H1 (cell line): ENCODE measurements around the gene KCTD20. TPM values are rescaled to one million over a fixed set of nuclear protein-coding genes. Genes with fewer than 3 reads are reported as not detected.

Experiments
- CTCF ChIA-PET: fragments of 300-600 bp; sonication (Branson Sonifier 250); formaldehyde crosslinking; loops from one replicate; lab custom pipeline; 2021; ENCODE audit not compliant: partially characterized antibody; lab: Charles Lee
- POLR2A ChIA-PET: fragments of 300-600 bp; sonication (Branson Sonifier 250); formaldehyde crosslinking; loops from one replicate; lab custom pipeline; 2021; ENCODE audit warnings: inconsistent platforms; ENCODE audit not compliant: partially characterized antibody; lab: Charles Lee
- DNase-seq, 2 experiments: peaks; one replicate each; pipeline versions ENCODE4 v3.0.0 to v3.0.0-alpha.2; 2010 to 2022; ENCODE audit warnings: low spot score in 2 of 2, low read depth in 1 of 2, mixed read lengths in 1 of 2
- FAIRE-seq: peaks from 2 replicates; lab custom pipeline; 2011; peaks lifted over from hg19 to GRCh38; lab: Jason Lieb, UNC
- H2AFZ ChIP-seq: 2 replicates; pipeline ENCODE4 v1.8.1; 2012; ENCODE audit warnings: low read length, inconsistent platforms
- H2AK5ac ChIP-seq: 2 replicates; pipeline ENCODE4 v1.6.1; 2013; ENCODE audit warnings: low read depth, low read length
- H2BK120ac ChIP-seq: replicated peaks from 2 replicates; pipeline ENCODE3; 2013; ENCODE audit warnings: low read depth, low read length, inconsistent platforms
- H2BK12ac ChIP-seq: 2 replicates; pipeline ENCODE4 v1.6.1; 2013; ENCODE audit warnings: low read depth, low read length
- H2BK15ac ChIP-seq: 2 replicates; pipeline ENCODE4 v1.6.1; 2013; ENCODE audit warnings: low read length
- H2BK20ac ChIP-seq: 2 replicates; pipeline ENCODE4 v1.6.1; 2013; ENCODE audit warnings: low read length
- H2BK5ac ChIP-seq: 2 replicates; pipeline ENCODE4 v1.6.1; 2013; ENCODE audit warnings: low read depth, low read length
- H3K14ac ChIP-seq: 2 replicates; pipeline ENCODE4 v1.6.1; 2013; ENCODE audit warnings: inconsistent platforms; ENCODE audit not compliant: insufficient read length
- H3K18ac ChIP-seq: 2 replicates; pipeline ENCODE4 v1.6.1; 2013; ENCODE audit warnings: low read length; ENCODE audit errors: extremely low read depth
- H3K23ac ChIP-seq: 2 replicates; pipeline ENCODE4 v1.6.1; 2013; ENCODE audit warnings: inconsistent platforms; ENCODE audit not compliant: insufficient read length
- H3K23me2 ChIP-seq: 2 replicates; pipeline ENCODE4 v1.6.1; 2013; ENCODE audit warnings: low read depth, low read length
- H3K27ac ChIP-seq: 2 replicates; pipeline ENCODE4 v1.6.1; 2011; ENCODE audit warnings: low read depth, low read length, inconsistent platforms
- H3K27me3 ChIP-seq, 4 experiments: replicated peaks in 1 of 4; 1 replicate in 1 of 4; 2 replicates in 3 of 4; pipeline versions ENCODE4 v1.6.1 to v1.8.1; 2011 to 2013; ENCODE audit warnings: low read length in 3 of 4, mild to moderate bottlenecking in 3 of 4, inconsistent platforms in 2 of 4, mixed read lengths in 2 of 4, moderate library complexity in 1 of 4; ENCODE audit not compliant: control insufficient read depth in 3 of 4, insufficient read depth in 3 of 4; ENCODE audit errors: extremely low read depth in 1 of 4
- H3K36me3 ChIP-seq, 4 experiments: 2 replicates each; pipeline versions ENCODE4 v1.6.1 to v1.8.1; 2011 to 2013; ENCODE audit warnings: mild to moderate bottlenecking in 4 of 4, low read length in 3 of 4, moderate library complexity in 2 of 4, control low read depth in 1 of 4, inconsistent platforms in 1 of 4; ENCODE audit not compliant: insufficient read depth in 4 of 4, control insufficient read depth in 2 of 4
- H3K4ac ChIP-seq: replicated peaks from 2 replicates; pipeline ENCODE3; 2013; ENCODE audit warnings: low read length, low read depth, mixed read lengths, inconsistent platforms; ENCODE audit not compliant: insufficient read length
- H3K4me1 ChIP-seq, 4 experiments: replicated peaks in 1 of 4; 1 replicate in 1 of 4; 2 replicates in 3 of 4; pipeline versions ENCODE4 v1.6.1 to v1.8.1; 2011 to 2013; ENCODE audit warnings: low read length in 3 of 4, inconsistent platforms in 2 of 4, mixed read lengths in 1 of 4; ENCODE audit not compliant: insufficient read depth in 4 of 4, control insufficient read depth in 3 of 4
- H3K4me2 ChIP-seq, 2 experiments: 2 replicates each; pipeline versions ENCODE4 v1.6.1 to v1.8.1; 2011 to 2013; ENCODE audit warnings: low read depth in 2 of 2, low read length in 2 of 2, control low read depth in 1 of 2, inconsistent platforms in 1 of 2, mild to moderate bottlenecking in 1 of 2; ENCODE audit not compliant: insufficient read depth in 1 of 2
- H3K4me3 ChIP-seq, 4 experiments: fragments of 200-600, 300-600 bp in 1 of 4; sonication (generic), shearing (Covaris generic), sonication (Bioruptor Twin) in 1 of 4; 2 replicates each; pipeline versions ENCODE4 v1.5.1 to v1.8.1; 2011 to 2016; ENCODE audit warnings: low read length in 4 of 4, low read depth in 3 of 4, control low read depth in 2 of 4, inconsistent platforms in 2 of 4, mild to moderate bottlenecking in 2 of 4, mixed read lengths in 1 of 4, moderate library complexity in 1 of 4; ENCODE audit not compliant: insufficient read depth in 2 of 4; ENCODE audit errors: extremely low read depth in 1 of 4
- H3K56ac ChIP-seq: replicated peaks from 2 replicates; pipeline ENCODE3; 2013; ENCODE audit warnings: low read depth, mild to moderate bottlenecking, mixed read lengths, low read length, inconsistent platforms; ENCODE audit not compliant: insufficient read length
- H3K79me1 ChIP-seq: 2 replicates; pipeline ENCODE4 v1.6.1; 2013; ENCODE audit warnings: low read depth, low read length, control low read depth
- H3K79me2 ChIP-seq, 2 experiments: 2 replicates each; pipeline versions ENCODE4 v1.6.1 to v1.8.1; 2012 to 2013; ENCODE audit warnings: low read length in 2 of 2, mild to moderate bottlenecking in 2 of 2, inconsistent platforms in 1 of 2; ENCODE audit not compliant: insufficient read depth in 2 of 2, control insufficient read depth in 1 of 2
- H3K9ac ChIP-seq, 4 experiments: replicated peaks in 1 of 4; 1 replicate in 1 of 4; 2 replicates in 3 of 4; pipeline versions ENCODE4 v1.6.1 to v1.8.1; 2011 to 2013; ENCODE audit warnings: low read depth in 3 of 4, low read length in 3 of 4, control low read depth in 2 of 4, mild to moderate bottlenecking in 2 of 4, moderate library complexity in 2 of 4, inconsistent platforms in 1 of 4; ENCODE audit errors: extremely low read depth in 1 of 4
- H3K9me3 ChIP-seq, 2 experiments: 2 replicates each; pipeline versions ENCODE4 v1.6.1 to v1.8.1; 2012 to 2013; ENCODE audit warnings: mild to moderate bottlenecking in 2 of 2, moderate library complexity in 2 of 2, control low read depth in 1 of 2, inconsistent platforms in 1 of 2, low read depth in 1 of 2, low read length in 1 of 2, mixed read lengths in 1 of 2; ENCODE audit not compliant: insufficient read depth in 2 of 2
- H4K20me1 ChIP-seq, 2 experiments: replicated peaks in 1 of 2; 2 replicates each; pipeline versions ENCODE3 to v1.8.1; 2011 to 2013; ENCODE audit warnings: inconsistent platforms in 2 of 2, low read length in 2 of 2, mild to moderate bottlenecking in 1 of 2; ENCODE audit not compliant: insufficient read depth in 2 of 2, control insufficient read depth in 1 of 2
- H4K5ac ChIP-seq: 2 replicates; pipeline ENCODE4 v1.6.1; 2013; ENCODE audit warnings: low read length, low read depth, mixed read lengths, inconsistent platforms; ENCODE audit not compliant: insufficient read length
- H4K8ac ChIP-seq: 2 replicates; pipeline ENCODE4 v1.8.0; 2013; ENCODE audit warnings: mild to moderate bottlenecking, moderate library complexity, low read length, inconsistent platforms; ENCODE audit not compliant: insufficient read depth; ENCODE audit errors: extremely low read depth
- H4K91ac ChIP-seq: replicated peaks from 2 replicates; pipeline ENCODE3; 2013; ENCODE audit warnings: low read length, mixed read lengths, inconsistent platforms; ENCODE audit not compliant: insufficient read length
- EZH2 ChIP-seq: fragments of 200-600 bp; sonication (generic); IDR thresholded peaks from 2 replicates; pipeline ENCODE4 v1.7.1; 2012; ENCODE audit warnings: low read depth, mild to moderate bottlenecking, moderate library complexity, low read length, inconsistent platforms; ENCODE audit not compliant: severe bottlenecking
- POLR2A ChIP-seq, 2 experiments: IDR thresholded peaks; 1 replicate in 1 of 2; 2 replicates in 1 of 2; pipeline ENCODE4 v1.6.1; 2011; ENCODE audit warnings: low read depth in 2 of 2, low read length in 2 of 2, mild to moderate bottlenecking in 2 of 2; ENCODE audit errors: control extremely low read depth in 1 of 2
- SAP30 ChIP-seq: fragments of 300-600 bp; sonication (generic); IDR thresholded peaks from 2 replicates; pipeline ENCODE4 v1.7.1; 2012; ENCODE audit warnings: low read length, moderate library complexity, mild to moderate bottlenecking, inconsistent platforms; ENCODE audit not compliant: insufficient read depth, insufficient replicate concordance
- SIX5 ChIP-seq: IDR thresholded peaks from 2 replicates; pipeline ENCODE4 v1.6.1; 2011; ENCODE audit warnings: mild to moderate bottlenecking, low read depth, low read length
- SP1 ChIP-seq: IDR thresholded peaks from 2 replicates; pipeline ENCODE4 v1.6.1; 2011; ENCODE audit warnings: low read depth, low read length
- SP2 ChIP-seq: IDR thresholded peaks from 2 replicates; pipeline ENCODE4 v1.6.1; 2012; ENCODE audit warnings: mild to moderate bottlenecking, low read length, inconsistent platforms
- SRF ChIP-seq: IDR thresholded peaks from 2 replicates; pipeline ENCODE4 v1.6.1; 2011; ENCODE audit warnings: mild to moderate bottlenecking, low read depth, low read length, moderate library complexity
- TAF7 ChIP-seq: optimal IDR thresholded peaks from 2 replicates; pipeline ENCODE3; 2011; ENCODE audit warnings: low read depth, mild to moderate bottlenecking, inconsistent platforms, low read length, moderate library complexity, borderline replicate concordance
- TEAD4 ChIP-seq: IDR thresholded peaks from 2 replicates; pipeline ENCODE4 v1.6.1; 2012; ENCODE audit warnings: low read depth, low read length, inconsistent platforms, mixed read lengths
- WGBS, 2 experiments: shearing (Covaris generic) in 1 of 2; methylation state at CpG; one replicate each; pipeline versions ENCODE4 v1.1.6 to v1.1.7; 2013 to 2015; ENCODE audit warnings: low lambda C conversion rate in 2 of 2, mixed read lengths in 2 of 2, inconsistent platforms in 1 of 2, low coverage in 1 of 2, missing lambda C conversion rate in 1 of 2; ENCODE audit not compliant: insufficient replicate concordance in 2 of 2, insufficient coverage in 1 of 2, insufficient read length in 1 of 2; ENCODE audit errors: extremely low coverage in 1 of 2, missing lambda C conversion rate in 1 of 2; 5-methylcytosine and 5-hydroxymethylcytosine counted together
- polyA plus RNA-seq, 7 experiments: library from polyadenylated mRNA; depleted of rRNA in 3 of 7; stranded (reverse) in 5 of 7; unstranded in 2 of 7; fragments of >200 nt in 5 of 7; fragments of 200-250 nt in 2 of 7; gene quantifications; 1 replicate in 5 of 7; 2 replicates in 1 of 7; 4 replicates in 1 of 7; pipeline versions ENCODE4 v1.2.1 to v1.2.3, GENCODE V29; 2011 to 2013; ENCODE audit warnings: missing spikeins in 2 of 7, mixed read lengths in 2 of 7
- total RNA-seq: library from RNA; stranded (reverse); fragmentation: NEBNext Ultra II Directional; extraction: Animal tissue kit (Norgen Biotek cat#: 25700); gene quantifications from 2 replicates; pipeline ENCODE4 v1.2.1, GENCODE V29; 2021

The KCTD20 gene
- total and polyA plus RNA-seq, 2 of the 8 experiments (the other 6 are each of a cell fraction or from before 2014, with no cell fraction given), result 10.1 to 26.2 TPM

- H3K56ac ChIP-seq, result no peak overlapping the region
- H4K20me1 ChIP-seq, result no peaks in the 10 kb centered on the region
- no peak overlapping the region for H3K18ac ChIP-seq
- H3K23ac ChIP-seq, result no peak overlapping the region
- H3K14ac ChIP-seq, result no peak overlapping the region
- H2BK20ac ChIP-seq, result no peak overlapping the region
- no peaks in the 10 kb centered on the region for H3K27me3 ChIP-seq
- CTCF ChIA-PET, result interaction anchor here (0.7 to 1.4 kb wide), 2 partner anchors 11 to 50 kb away, joined by 3 read pairs; no protein-coding TSS in a partner anchor
- TF ChIP-seq TEAD4, result no peak
- TF ChIP-seq EZH2, result no peak
- no peak for TF ChIP-seq SRF
- TF ChIP-seq SP2, result no peak
- TF ChIP-seq TAF7, result no peak
- TF ChIP-seq SIX5, result no peak
- no peak for TF ChIP-seq SAP30
- no peak for TF ChIP-seq SP1
- TF ChIP-seq POLR2A (IDR thresholded peaks at IDR 0.05; ENCODE audit: control extremely low read depth in 1 of 2, low read depth in 2 of 2, low read length in 2 of 2), result no peak
- POLR2A ChIA-PET, result interaction anchor here (1.5 to 1.8 kb wide), 3 partner anchors 9 to 113 kb away, joined by 5 to 6 read pairs (median 6); no protein-coding TSS in a partner anchor
- no peak overlapping the region for H2BK120ac ChIP-seq
- H3K27ac ChIP-seq, result 0 out of 2 replicates have a peak overlapping the region, but pooled peaks have one; percentile 29
- no peaks in the 10 kb centered on the region for H3K79me1 ChIP-seq
- no peak overlapping the region for H3K9ac ChIP-seq
- H3K9me3 ChIP-seq, result no peaks in the 10 kb centered on the region
- H4K91ac ChIP-seq, result no peak overlapping the region
- no peak overlapping the region for H4K5ac ChIP-seq
- no peak overlapping the region for H2BK5ac ChIP-seq
- DNase-seq, result no peak
- no peak overlapping the region for H3K4me2 ChIP-seq
- H2AFZ ChIP-seq, result no peak overlapping the region
- no peaks in the 10 kb centered on the region for H3K23me2 ChIP-seq
- no peak overlapping the region for H3K4ac ChIP-seq
- 85% methylated on average over 6 of the region's 6 CpGs; no CpG with 5 or more reads in 1 of the 2 experiments for WGBS, 2 experiments
- no peak overlapping the region for H4K8ac ChIP-seq
- no peak overlapping the region for H2BK12ac ChIP-seq
- peaks cover 0 to 7% (median 3%) of the 10 kb centered on the region in 4 experiments; a peak in 2 of 7 replicates for H3K4me1 ChIP-seq
- H3K36me3 ChIP-seq, result peaks cover 1 to 29% (median 17%) of the 10 kb centered on the region in 4 experiments; a peak in 6 of 8 replicates
- H2BK15ac ChIP-seq, result no peak overlapping the region
- no peak overlapping the region for H3K4me3 ChIP-seq
- no peak for FAIRE-seq
- no peak overlapping the region for H2AK5ac ChIP-seq
- H3K79me2 ChIP-seq, result no peaks in the 10 kb centered on the region
Observed at GRCh38 chr6:36493319-36493718, 50.5 kb downstream of the KCTD20 start.
